ENCODE data around the gene IGLON5. TPM values are rescaled to one million over a fixed set of nuclear protein-coding genes. Genes with fewer than 3 reads are reported as not detected.

Gene IGLON5
- total and polyA plus RNA-seq, 8 donors, result 1.0 to 4.1 (median 2.3) TPM; not detected in 2

- Histone ChIP-seq H3K4me3 (peak overlapping the region; percentile 52 to 65), H3K9me3 (no peaks in the 10 kb centered on the region), H3K27ac (peak overlapping the region; percentile 95), H3K4me1 (peaks cover 0 to 65% of the 10 kb centered on the region in 2 donors), H3K36me3 (no peaks in the 10 kb centered on the region), H3K27me3 (no peaks in the 10 kb centered on the region)
- ATAC-seq (peak; percentile 0), DNase-seq (peak in 1 of 4 donors; percentile 90)
- TF ChIP-seq CTCF (IDR thresholded peaks at IDR 0.05), result no peak
- intact Hi-C loops (cut with DNase I), result no loop called here
These were observed 55.8 kb downstream of the IGLON5 start for GRCh38 chr19:51367255-51367564.

GRCh38 chr19:51367565-51368365, 56.3 kb downstream of the IGLON5 start:
- no peaks in the 10 kb centered on the region for H3K27me3 ChIP-seq
- no peak for TF ChIP-seq CTCF (IDR thresholded peaks at IDR 0.05)
- ATAC-seq (peak; percentile 89), DNase-seq (peak; percentile 98 to 100 (median 100))
- H3K4me1 ChIP-seq, result peaks cover 0 to 65% of the 10 kb centered on the region in 2 donors
- H3K9me3 ChIP-seq, result no peaks in the 10 kb centered on the region
- H3K36me3 ChIP-seq, result no peaks in the 10 kb centered on the region
- H3K4me3 ChIP-seq, result peak overlapping the region; percentile 52 to 65
- intact Hi-C loops (cut with DNase I), result no loop called here
- peak overlapping the region; percentile 95 for H3K27ac ChIP-seq

DNA sequence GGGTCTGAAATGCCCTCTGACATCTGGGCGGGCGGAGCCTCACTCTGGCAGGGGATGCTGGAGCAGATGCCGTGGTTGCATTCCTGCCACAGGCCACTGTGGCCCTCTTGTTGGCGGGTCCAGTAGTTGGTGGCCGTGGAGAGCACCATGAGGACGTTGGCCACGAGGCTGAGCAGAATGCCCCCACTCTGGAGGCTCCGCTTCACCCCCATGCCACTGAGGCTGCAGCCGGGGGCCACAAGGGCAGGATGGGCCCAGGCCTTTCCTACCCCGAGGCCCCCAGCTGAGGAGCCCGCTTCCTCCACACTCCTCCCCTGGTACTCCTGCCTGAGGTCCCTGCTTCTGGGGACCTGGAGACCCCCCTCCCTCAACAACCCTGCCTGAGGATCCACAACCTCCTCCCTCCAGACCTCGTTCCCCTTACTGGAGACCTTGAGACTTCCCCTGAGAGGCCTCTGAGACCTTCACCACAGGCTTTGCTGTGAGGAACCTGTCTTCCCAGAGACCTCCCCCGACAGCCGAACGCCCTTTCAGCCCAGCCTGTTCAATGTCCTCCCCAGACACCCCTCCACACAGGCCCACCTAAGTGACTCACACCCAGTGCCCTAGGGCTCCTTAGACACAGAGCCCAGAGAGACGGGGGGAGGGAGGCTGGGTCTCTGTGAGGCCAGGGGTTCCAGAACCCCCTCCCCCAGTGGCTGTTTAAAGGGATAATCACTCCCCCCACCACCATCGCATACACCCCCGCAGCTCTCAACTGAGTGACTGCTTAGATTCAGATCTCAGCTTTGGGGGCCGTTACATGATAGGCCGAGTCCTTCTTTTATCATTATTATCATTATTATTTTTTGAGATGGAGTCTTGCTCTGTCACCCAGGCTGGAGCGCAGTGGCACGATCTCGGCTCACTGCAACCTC, 57.2 kb downstream of the IGLON5 start, which contains the start of gene CLDND2:
Gene CLDND2, minus strand, starts transcription at position 638 of the 917 bp plus-strand sequence. Its CDS starts 426 bp downstream, at position 212.
- Histone ChIP-seq H3K27ac (peak within 1 kb of the TSS; percentile 72 to 95), H3K4me3 (peak within 1 kb of the TSS; percentile 52 to 65), H3K9me3 (no peaks in the 10 kb centered on the region), H3K27me3 (no peaks in the 10 kb centered on the region), H3K36me3 (no peaks in the 10 kb centered on the region), H3K4me1 (peaks cover 0 to 63% of the 10 kb centered on the region in 2 donors)
- DNase-seq (no peak), ATAC-seq (no peak)
- intact Hi-C loops (cut with DNase I), result no loop called here
- TF ChIP-seq CTCF (IDR thresholded peaks at IDR 0.05), result no peak

- TF ChIP-seq CTCF (IDR thresholded peaks at IDR 0.05), result no peak
- Histone ChIP-seq H3K9me3 (no peaks in the 10 kb centered on the region), H3K27ac (peak overlapping the region in 1 of 2 donors; percentile 81), H3K4me1 (peaks cover 0 to 61% of the 10 kb centered on the region in 2 donors), H3K27me3 (no peaks in the 10 kb centered on the region), H3K4me3 (peak overlapping the region in 1 of 2 donors; percentile 14), H3K36me3 (no peaks in the 10 kb centered on the region)
- no peak for ATAC-seq
- intact Hi-C loops (cut with DNase I), result no loop called here
- no peak for DNase-seq
These were observed 58.8 kb downstream of the IGLON5 start for GRCh38 chr19:51370230-51370629.

Measured in left lung (tissue), 10 donors.